ENCODE measurements around the gene EDC3.

- TF ChIP-seq, protein P1, sequence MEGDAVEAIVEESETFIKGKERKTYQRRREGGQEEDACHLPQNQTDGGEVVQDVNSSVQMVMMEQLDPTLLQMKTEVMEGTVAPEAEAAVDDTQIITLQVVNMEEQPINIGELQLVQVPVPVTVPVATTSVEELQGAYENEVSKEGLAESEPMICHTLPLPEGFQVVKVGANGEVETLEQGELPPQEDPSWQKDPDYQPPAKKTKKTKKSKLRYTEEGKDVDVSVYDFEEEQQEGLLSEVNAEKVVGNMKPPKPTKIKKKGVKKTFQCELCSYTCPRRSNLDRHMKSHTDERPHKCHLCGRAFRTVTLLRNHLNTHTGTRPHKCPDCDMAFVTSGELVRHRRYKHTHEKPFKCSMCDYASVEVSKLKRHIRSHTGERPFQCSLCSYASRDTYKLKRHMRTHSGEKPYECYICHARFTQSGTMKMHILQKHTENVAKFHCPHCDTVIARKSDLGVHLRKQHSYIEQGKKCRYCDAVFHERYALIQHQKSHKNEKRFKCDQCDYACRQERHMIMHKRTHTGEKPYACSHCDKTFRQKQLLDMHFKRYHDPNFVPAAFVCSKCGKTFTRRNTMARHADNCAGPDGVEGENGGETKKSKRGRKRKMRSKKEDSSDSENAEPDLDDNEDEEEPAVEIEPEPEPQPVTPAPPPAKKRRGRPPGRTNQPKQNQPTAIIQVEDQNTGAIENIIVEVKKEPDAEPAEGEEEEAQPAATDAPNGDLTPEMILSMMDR (IDR thresholded peaks at IDR 0.05; ENCODE audit: insufficient read depth, low read length, poor library complexity, severe bottlenecking): no peak
- no peak for TF ChIP-seq EZH2phosphoT487 (conservative IDR thresholded peaks at IDR 0.05; ENCODE audit: low read length)
Measured at GRCh38 chr15:74633781-74634180, 62.0 kb downstream of the EDC3 start.
